HEK293T (cell line): ENCODE data around the gene SLC9A6.
A peak's percentile ranks its signal among the peaks of the same experiment; 100 is the strongest.

Source experiments
- CTCF ChIA-PET: fragments of 350-600 bp; formaldehyde crosslinking; extraction: SDS; loops from one replicate; lab custom pipeline; 2021; ENCODE audit warnings: antibody characterized with exemption, inconsistent platforms; lab: Yijun Ruan, JAX
- POLR2A ChIA-PET: fragments of 350-600 bp; formaldehyde crosslinking; extraction: SDS; loops from one replicate; lab custom pipeline; 2020; ENCODE audit warnings: antibody characterized with exemption, inconsistent platforms; lab: Yijun Ruan, JAX
- DNase-seq: peaks from one replicate; pipeline ENCODE4 v3.0.0; 2012; ENCODE audit warnings: mixed read lengths; ENCODE audit errors: extremely low spot score
- ARNT ChIP-seq: fragments of 450-650 bp; IDR thresholded peaks from 2 replicates; pipeline ENCODE4 v1.6.1; 2017; ENCODE audit warnings: mild to moderate bottlenecking
- BHLHE40 ChIP-seq: fragments of 450-650 bp; IDR thresholded peaks from 2 replicates; pipeline ENCODE4 v1.6.1; 2016; ENCODE audit warnings: mild to moderate bottlenecking, moderate library complexity, borderline replicate concordance
- CTBP1 ChIP-seq: fragments of 450-650 bp; IDR thresholded peaks from 2 replicates; pipeline ENCODE4 v1.6.1; 2016; ENCODE audit warnings: borderline replicate concordance
- ELF4 ChIP-seq: fragments of 450-650 bp; IDR thresholded peaks from 2 replicates; pipeline ENCODE4 v1.6.1; 2017; ENCODE audit warnings: antibody characterized with exemption
- FOXA1 ChIP-seq: fragments of 450-650 bp; IDR thresholded peaks from 2 replicates; pipeline ENCODE4 v1.6.1; 2016; ENCODE audit warnings: mild to moderate bottlenecking
- FOXK2 ChIP-seq: fragments of 450-650 bp; IDR thresholded peaks from 2 replicates; pipeline ENCODE4 v1.6.1; 2016; ENCODE audit warnings: mild to moderate bottlenecking
- FOXM1 ChIP-seq: fragments of 450-650 bp; IDR thresholded peaks from 2 replicates; pipeline ENCODE4 v1.6.1; 2017; ENCODE audit warnings: mild to moderate bottlenecking, borderline replicate concordance
- HDGF ChIP-seq: fragments of 450-650 bp; IDR thresholded peaks from 2 replicates; pipeline ENCODE4 v1.6.1; 2017; ENCODE audit warnings: antibody characterized with exemption, borderline replicate concordance
- L3MBTL2 ChIP-seq: fragments of 450-650 bp; conservative IDR thresholded peaks from 2 replicates; pipeline ENCODE4 v1.6.1; 2016; ENCODE audit warnings: mild to moderate bottlenecking
- LEF1 ChIP-seq: fragments of 450-650 bp; IDR thresholded peaks from 2 replicates; pipeline ENCODE4 v1.6.1; 2017; ENCODE audit warnings: mild to moderate bottlenecking, borderline replicate concordance
- NFRKB ChIP-seq: fragments of 450-650 bp; IDR thresholded peaks from 2 replicates; pipeline ENCODE4 v1.6.1; 2016; ENCODE audit warnings: mild to moderate bottlenecking, moderate library complexity
- PKNOX1 ChIP-seq: fragments of 450-650 bp; IDR thresholded peaks from 2 replicates; pipeline ENCODE4 v1.6.1; 2016
- SP1 ChIP-seq: fragments of 450-650 bp; IDR thresholded peaks from 2 replicates; pipeline ENCODE4 v1.6.1; 2017
- SUZ12 ChIP-seq: fragments of 450-650 bp; IDR thresholded peaks from 2 replicates; pipeline ENCODE4 v1.6.1; 2016; ENCODE audit warnings: mild to moderate bottlenecking
- TARDBP ChIP-seq: fragments of 450-650 bp; IDR thresholded peaks from 2 replicates; pipeline ENCODE4 v1.6.1; 2016
- ZNF384 ChIP-seq: fragments of 450-650 bp; IDR thresholded peaks from 2 replicates; pipeline ENCODE4 v1.6.1; 2016

SLC9A6 gene

GRCh38 chrX:136019226-136019625 lies 34.0 kb downstream of the SLC9A6 start:
- no peak for TF ChIP-seq CTBP1
- no peak for TF ChIP-seq SUZ12
- TF ChIP-seq HDGF, result no peak
- ChIA-PET CTCF (no interaction called here), POLR2A (no interaction called here)
- DNase-seq, result no peak

DNA sequence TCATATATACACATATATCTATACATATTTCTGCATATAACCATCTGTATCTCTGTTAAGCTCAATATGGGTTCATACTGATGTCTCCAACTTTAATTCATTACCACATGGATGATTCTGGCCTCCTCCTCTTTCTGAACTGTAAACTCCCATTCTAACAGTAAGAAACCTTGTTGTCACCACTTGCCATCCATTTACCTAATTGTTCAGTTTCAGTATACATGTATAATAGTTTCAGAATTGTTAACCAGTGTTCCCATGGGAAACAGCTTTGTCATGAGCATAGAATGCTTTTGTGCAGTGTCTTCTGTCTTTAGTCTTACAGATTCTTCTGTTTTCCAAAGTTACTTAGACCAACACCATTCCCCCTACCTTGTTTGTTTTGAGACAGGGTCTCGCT lies 35.9 kb downstream of the SLC9A6 start:
- no peak for DNase-seq
- TF ChIP-seq L3MBTL2, result no peak
- ChIA-PET POLR2A (no interaction called here), CTCF (no interaction called here)

GRCh38 chrX:136021903-136022302 lies 36.7 kb downstream of the SLC9A6 start:
- no peak for TF ChIP-seq L3MBTL2
- no peak for TF ChIP-seq ELF4
- TF ChIP-seq NFRKB, result no peak
- TF ChIP-seq LEF1, result no peak
- TF ChIP-seq FOXM1, result no peak
- no peak for TF ChIP-seq SUZ12
- no peak for DNase-seq
- ChIA-PET CTCF (no interaction called here), POLR2A (no interaction called here)

GRCh38 chrX:136025091-136025490 lies 39.9 kb downstream of the SLC9A6 start:
- DNase-seq, result no peak
- POLR2A ChIA-PET, result no interaction called here
- TF ChIP-seq PKNOX1, result no peak
- TF ChIP-seq LEF1, result no peak
- no peak for TF ChIP-seq SP1
- TF ChIP-seq ELF4, result no peak
- TF ChIP-seq FOXM1, result no peak
- TF ChIP-seq ARNT, result no peak
- no peak for TF ChIP-seq TARDBP
- TF ChIP-seq CTBP1, result no peak
- TF ChIP-seq FOXK2, result no peak
- TF ChIP-seq FOXA1, result no peak
- TF ChIP-seq SUZ12, result no peak
- TF ChIP-seq HDGF, result no peak
- TF ChIP-seq BHLHE40, result no peak
- no peak for TF ChIP-seq ZNF384
- no peak for TF ChIP-seq L3MBTL2
- TF ChIP-seq NFRKB, result no peak
- CTCF ChIA-PET, result interaction anchor here (1.4 kb wide), 1 partner anchor 138 kb away, joined by 6 read pairs; no protein-coding TSS in a partner anchor

DNA sequence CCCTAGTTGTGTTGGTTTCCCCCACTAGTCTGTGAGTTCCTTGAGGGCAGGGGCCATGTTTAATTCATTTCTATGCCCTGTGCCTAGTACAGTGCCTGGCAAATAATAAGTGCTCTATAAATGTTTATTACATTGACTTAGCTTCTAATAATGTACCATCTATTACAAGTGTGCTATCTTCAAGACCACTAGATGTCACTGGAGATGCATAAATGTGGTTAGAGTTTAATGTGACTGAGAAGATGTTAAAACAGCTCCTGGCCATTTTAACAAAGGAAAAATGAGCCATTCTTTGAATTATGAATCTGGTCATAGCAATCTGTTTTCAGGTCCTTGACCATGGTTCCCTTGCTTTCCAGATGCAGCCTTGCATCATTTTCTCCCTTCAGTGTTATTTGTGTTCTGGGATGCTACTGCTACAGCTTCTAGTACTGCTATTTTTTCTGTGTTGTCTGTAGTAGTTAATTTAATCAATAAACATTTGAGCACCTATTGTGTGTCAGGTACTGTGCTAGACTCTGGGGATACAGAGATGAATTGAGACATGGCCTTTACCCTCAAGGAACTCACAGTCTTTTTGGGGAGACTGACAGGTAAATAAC lies 43.2 kb downstream of the SLC9A6 start:
- ChIA-PET CTCF (interaction anchor here (0.6 to 3.4 kb wide), 32 partner anchors 11 to 668 kb away, joined by 3 to 57 read pairs (median 4); no protein-coding TSS in a partner anchor), POLR2A (interaction anchor here (0.9 to 2.5 kb wide), 7 partner anchors 19 to 239 kb away, joined by 3 to 10 read pairs (median 3); no protein-coding TSS in a partner anchor)
- peak; percentile 46 for DNase-seq
- TF ChIP-seq TARDBP, result no peak
- 0 out of 2 replicates have a peak, but pooled peaks have one; percentile 44 for TF ChIP-seq HDGF
- no peak for TF ChIP-seq PKNOX1
- TF ChIP-seq ELF4, result no peak
- no peak for TF ChIP-seq FOXK2
- no peak for TF ChIP-seq NFRKB
- TF ChIP-seq BHLHE40, result no peak

DNA sequence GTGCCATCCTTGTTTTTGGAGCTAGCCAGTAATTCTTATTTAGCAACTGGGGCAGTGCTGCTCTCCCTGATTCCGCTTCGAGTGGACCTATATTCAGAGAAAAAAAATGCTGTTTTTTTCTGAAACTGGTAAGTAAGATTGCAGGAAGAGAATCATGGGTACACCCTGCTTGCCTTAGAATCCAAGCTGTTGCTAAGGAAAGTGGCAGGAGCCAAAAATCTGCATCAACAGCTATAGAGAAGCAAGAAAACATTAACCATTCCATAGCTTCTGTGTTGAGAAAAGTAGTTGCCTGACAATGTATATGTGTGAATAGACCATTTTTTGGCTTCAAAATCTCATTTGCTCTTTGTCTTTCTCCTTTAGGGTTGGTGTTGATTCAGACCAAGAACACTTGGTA lies 44.5 kb downstream of the SLC9A6 start:
- TF ChIP-seq L3MBTL2 (no peak), NFRKB (no peak), SP1 (no peak), CTBP1 (no peak), TARDBP (no peak), FOXM1 (no peak), BHLHE40 (no peak), HDGF (no peak), SUZ12 (no peak)
- ChIA-PET CTCF (interaction anchor here (0.8 to 3.4 kb wide), 6 partner anchors 34 to 238 kb away, joined by 3 to 57 read pairs (median 14); no protein-coding TSS in a partner anchor), POLR2A (interaction anchor here (0.8 to 2.5 kb wide), 3 partner anchors 10 to 466 kb away, joined by 3 to 8 read pairs (median 3); no protein-coding TSS in a partner anchor)
- no peak for DNase-seq

DNA sequence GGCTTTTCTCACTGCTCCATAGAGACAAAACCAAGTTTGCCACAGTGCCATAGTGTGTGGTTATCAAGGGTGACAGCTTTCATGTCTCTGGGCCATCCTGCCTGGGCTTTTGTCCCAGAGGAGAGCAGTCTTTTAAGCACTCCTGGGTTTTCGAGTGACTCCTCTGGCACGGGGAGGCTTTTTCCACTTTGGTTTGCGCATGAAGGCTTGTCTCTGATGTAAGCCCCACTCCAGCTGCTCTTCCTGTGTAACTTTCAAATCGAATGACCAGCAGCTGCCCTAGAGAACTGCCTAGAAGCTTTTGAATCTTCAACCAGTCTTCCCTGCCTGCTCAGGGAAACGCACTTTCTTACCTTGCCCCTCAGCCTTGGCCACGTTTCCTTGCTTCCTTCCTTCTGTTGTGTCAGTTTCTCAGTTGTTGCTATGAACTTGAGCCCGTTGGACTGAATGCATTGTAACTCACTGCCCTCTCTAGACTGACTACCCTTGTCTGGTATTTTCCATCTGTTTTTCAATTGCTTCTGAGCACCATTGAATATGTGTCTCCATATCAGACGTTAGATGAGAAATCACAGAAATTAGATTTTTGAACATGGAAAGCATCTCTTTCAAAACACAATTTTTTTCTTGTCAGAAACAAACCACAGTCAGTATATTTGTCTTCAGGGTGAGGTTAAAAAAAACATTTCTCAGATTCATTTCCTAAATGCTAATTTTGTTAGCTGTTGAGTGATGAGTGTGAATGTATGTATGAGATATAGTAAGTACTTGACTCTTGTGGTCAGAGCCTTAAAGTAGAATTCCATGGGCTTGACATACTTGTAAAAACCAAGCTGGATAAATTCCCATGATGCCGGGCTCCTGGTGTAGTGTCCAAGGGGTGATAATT lies 45.3 kb downstream of the SLC9A6 start:
- TF ChIP-seq FOXK2 (no peak), CTBP1 (no peak), ZNF384 (no peak), LEF1 (no peak), ELF4 (no peak)
- POLR2A ChIA-PET, result interaction anchor here (0.8 to 2.5 kb wide), 2 partner anchors 35 to 466 kb away, joined by 3 to 8 read pairs; no protein-coding TSS in a partner anchor
- DNase-seq, result no peak
- CTCF ChIA-PET, result interaction anchor here (0.8 to 3.4 kb wide), 5 partner anchors 133 to 238 kb away, joined by 3 to 57 read pairs (median 7); no protein-coding TSS in a partner anchor
